KMS-11 (cell line): ENCODE data around the gene C16orf74.

Source experiments
- H2AFZ ChIP-seq: fragments of 200-600 bp; sonication (generic); 2 replicates; pipeline ENCODE4 v1.6.1; 2016; ENCODE audit warnings: antibody characterized with exemption, mixed run types, low read depth
- H3K27ac ChIP-seq: fragments of 200-600 bp; sonication (generic); 2 replicates; pipeline ENCODE4 v1.6.1; 2016; ENCODE audit warnings: mild to moderate bottlenecking, mixed run types
- H3K27me3 ChIP-seq: fragments of 200-600 bp; sonication (generic); 2 replicates; pipeline ENCODE4 v1.6.1; 2017; ENCODE audit warnings: mild to moderate bottlenecking, low read depth, mixed run types, moderate library complexity; ENCODE audit not compliant: insufficient read depth
- H3K36me3 ChIP-seq: fragments of 200-600 bp; sonication (generic); 2 replicates; pipeline ENCODE4 v1.6.1; 2017; ENCODE audit warnings: mild to moderate bottlenecking, mixed run types; ENCODE audit not compliant: insufficient read depth
- H3K4me1 ChIP-seq: fragments of 200-600 bp; sonication (generic); 2 replicates; pipeline ENCODE4 v1.6.1; 2016; ENCODE audit warnings: mild to moderate bottlenecking, low read depth, mixed run types; ENCODE audit not compliant: poor library complexity, severe bottlenecking
- H3K4me2 ChIP-seq: fragments of 200-600 bp; sonication (generic); 2 replicates; pipeline ENCODE4 v1.7.0; 2016; ENCODE audit warnings: mild to moderate bottlenecking, mixed run types
- H3K4me3 ChIP-seq: fragments of 200-600 bp; sonication (generic); IDR thresholded peaks from 2 replicates; pipeline ENCODE4 v1.6.1; 2017; ENCODE audit warnings: low read depth, low read length, mixed read lengths; ENCODE audit not compliant: insufficient read depth
- H3K79me2 ChIP-seq: fragments of 200-600 bp; sonication (generic); 2 replicates; pipeline ENCODE4 v1.6.1; 2016; ENCODE audit warnings: low read depth, mixed run types; ENCODE audit not compliant: insufficient read depth
- H3K9ac ChIP-seq: fragments of 200-600 bp; sonication (generic); 2 replicates; pipeline ENCODE4 v1.6.1; 2016; ENCODE audit warnings: mild to moderate bottlenecking, mixed run types
- H4K20me1 ChIP-seq: fragments of 200-600 bp; sonication (generic); 2 replicates; pipeline ENCODE4 v1.6.1; 2016; ENCODE audit warnings: mild to moderate bottlenecking, mixed run types; ENCODE audit not compliant: insufficient read depth
- TF ChIP-seq, protein P1 (sequence below): fragments of 200-600 bp; sonication (generic); conservative IDR thresholded peaks from 2 replicates; pipeline ENCODE4 v1.6.1; 2017; ENCODE audit warnings: low read depth, mild to moderate bottlenecking, antibody characterized with exemption, low read length, moderate library complexity, mixed read lengths

Gene C16orf74

GRCh38 chr16:85757341-85757822 lies 6.5 kb upstream of the C16orf74 start:
- H2AFZ ChIP-seq, result no peak overlapping the region
- H3K27me3 ChIP-seq, result peaks cover 74% of the 10 kb centered on the region
- no peak overlapping the region for H3K4me3 ChIP-seq
- no peaks in the 10 kb centered on the region for H4K20me1 ChIP-seq
- H3K36me3 ChIP-seq, result no peaks in the 10 kb centered on the region
- H3K4me2 ChIP-seq, result no peak overlapping the region
- H3K79me2 ChIP-seq, result no peaks in the 10 kb centered on the region
- H3K4me1 ChIP-seq, result peaks cover 3% of the 10 kb centered on the region
- no peak overlapping the region for H3K27ac ChIP-seq
- H3K9ac ChIP-seq, result no peak overlapping the region
- TF ChIP-seq, protein P1, sequence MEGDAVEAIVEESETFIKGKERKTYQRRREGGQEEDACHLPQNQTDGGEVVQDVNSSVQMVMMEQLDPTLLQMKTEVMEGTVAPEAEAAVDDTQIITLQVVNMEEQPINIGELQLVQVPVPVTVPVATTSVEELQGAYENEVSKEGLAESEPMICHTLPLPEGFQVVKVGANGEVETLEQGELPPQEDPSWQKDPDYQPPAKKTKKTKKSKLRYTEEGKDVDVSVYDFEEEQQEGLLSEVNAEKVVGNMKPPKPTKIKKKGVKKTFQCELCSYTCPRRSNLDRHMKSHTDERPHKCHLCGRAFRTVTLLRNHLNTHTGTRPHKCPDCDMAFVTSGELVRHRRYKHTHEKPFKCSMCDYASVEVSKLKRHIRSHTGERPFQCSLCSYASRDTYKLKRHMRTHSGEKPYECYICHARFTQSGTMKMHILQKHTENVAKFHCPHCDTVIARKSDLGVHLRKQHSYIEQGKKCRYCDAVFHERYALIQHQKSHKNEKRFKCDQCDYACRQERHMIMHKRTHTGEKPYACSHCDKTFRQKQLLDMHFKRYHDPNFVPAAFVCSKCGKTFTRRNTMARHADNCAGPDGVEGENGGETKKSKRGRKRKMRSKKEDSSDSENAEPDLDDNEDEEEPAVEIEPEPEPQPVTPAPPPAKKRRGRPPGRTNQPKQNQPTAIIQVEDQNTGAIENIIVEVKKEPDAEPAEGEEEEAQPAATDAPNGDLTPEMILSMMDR, result no peak

GRCh38 chr16:85755929-85756768 lies 5.3 kb upstream of the C16orf74 start:
- Histone ChIP-seq H3K4me3 (no peak overlapping the region), H3K4me1 (peaks cover 3% of the 10 kb centered on the region), H3K27ac (no peak overlapping the region), H2AFZ (no peak overlapping the region), H3K9ac (no peak overlapping the region), H3K36me3 (no peaks in the 10 kb centered on the region), H4K20me1 (no peaks in the 10 kb centered on the region), H3K79me2 (no peaks in the 10 kb centered on the region), H3K27me3 (peaks cover 74% of the 10 kb centered on the region), H3K4me2 (no peak overlapping the region)
- TF ChIP-seq, protein P1, result no peak

DNA sequence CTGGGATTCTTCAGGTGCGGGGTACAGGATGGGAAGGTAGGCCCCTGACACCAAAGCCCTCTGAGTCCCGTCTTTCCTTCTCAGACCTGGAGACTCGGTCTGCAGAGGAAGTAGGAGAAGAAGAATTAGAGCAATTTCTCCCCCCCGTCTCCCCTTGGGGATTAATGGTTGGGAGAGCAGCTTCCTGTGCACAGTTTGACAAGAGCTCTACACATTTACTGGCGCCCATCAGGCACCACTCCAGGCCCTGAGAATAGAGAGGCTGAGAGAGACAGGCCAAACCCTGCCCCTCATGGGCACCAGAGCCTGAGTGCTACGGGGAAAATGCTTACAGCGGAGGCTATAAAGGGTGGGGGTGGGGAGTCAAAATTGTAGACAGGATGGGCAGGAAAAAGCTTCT lies 3.5 kb upstream of the C16orf74 start:
- H3K4me3 ChIP-seq, result no peak overlapping the region
- TF ChIP-seq, protein P1, result no peak
- no peak overlapping the region for H3K4me2 ChIP-seq
- no peaks in the 10 kb centered on the region for H4K20me1 ChIP-seq
- H3K79me2 ChIP-seq, result no peaks in the 10 kb centered on the region
- H3K27ac ChIP-seq, result no peak overlapping the region
- no peak overlapping the region for H2AFZ ChIP-seq
- peaks cover 3% of the 10 kb centered on the region for H3K4me1 ChIP-seq
- peaks cover 67% of the 10 kb centered on the region for H3K27me3 ChIP-seq
- H3K36me3 ChIP-seq, result no peaks in the 10 kb centered on the region
- no peak overlapping the region for H3K9ac ChIP-seq

GRCh38 chr16:85753976-85754375 lies 3.1 kb upstream of the C16orf74 start:
- Histone ChIP-seq H3K27ac (no peak overlapping the region), H3K4me1 (peaks cover 3% of the 10 kb centered on the region), H3K4me2 (no peak overlapping the region), H3K4me3 (no peak overlapping the region), H3K9ac (no peak overlapping the region), H3K79me2 (no peaks in the 10 kb centered on the region), H4K20me1 (no peaks in the 10 kb centered on the region), H2AFZ (no peak overlapping the region), H3K27me3 (peaks cover 66% of the 10 kb centered on the region), H3K36me3 (no peaks in the 10 kb centered on the region)
- TF ChIP-seq, protein P1, result no peak
